Sigmoid colon (tissue), 4 donors: ENCODE results near the gene GTPBP2.

Source experiments
- CTCF ChIP-seq, 4 experiments: fragments of 450-650 bp in 3 of 4; fragments of 200-600 bp in 1 of 4; IDR thresholded peaks; one replicate each; pipeline ENCODE4 v1.5.1; 2016 to 2019; ENCODE audit warnings: antibody characterized with exemption in 4 of 4, mild to moderate bottlenecking in 3 of 4, moderate library complexity in 2 of 4
- EP300 ChIP-seq, 4 donors: sonication (generic); formaldehyde crosslinking; IDR thresholded peaks; one replicate each; pipeline ENCODE4 v1.6.1; 2017; ENCODE audit warnings: antibody characterized with exemption in 4 of 4
- POLR2A ChIP-seq, 2 donors: fragments of 450-650 bp; IDR thresholded peaks; one replicate each; pipeline ENCODE4 v1.6.1; 2016; ENCODE audit warnings: antibody characterized with exemption in 2 of 2, mild to moderate bottlenecking in 2 of 2, moderate library complexity in 2 of 2
- POLR2AphosphoS5 ChIP-seq, 4 donors: sonication (generic); formaldehyde crosslinking; IDR thresholded peaks; one replicate each; pipeline ENCODE4 v1.6.1; 2017; ENCODE audit warnings: antibody characterized with exemption in 4 of 4

DNA sequence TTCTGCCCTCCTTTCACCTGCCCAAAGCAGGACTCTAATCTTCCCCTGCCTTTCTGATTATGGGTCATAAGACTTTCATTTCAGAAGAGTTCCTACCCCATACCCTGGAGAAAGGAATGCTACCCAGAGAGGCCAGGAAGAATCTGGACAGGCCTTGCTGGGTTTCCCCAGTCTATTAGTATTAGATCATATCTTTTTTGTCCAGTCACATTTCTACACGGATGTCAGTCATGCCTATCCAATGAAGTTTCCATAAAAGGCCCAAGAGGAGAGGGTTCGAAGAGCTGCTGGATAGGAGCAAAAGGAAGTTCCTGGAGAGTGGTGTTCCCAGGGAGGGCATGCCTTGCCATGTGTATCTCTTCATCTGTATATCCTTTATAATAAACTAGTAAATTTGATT, 49.9 kb downstream of the GTPBP2 start:
- TF ChIP-seq CTCF (IDR thresholded peaks at IDR 0.05) = no peak
- no peak for TF ChIP-seq POLR2AphosphoS5 (IDR thresholded peaks at IDR 0.05)
- TF ChIP-seq EP300 (IDR thresholded peaks at IDR 0.05) = no peak
- TF ChIP-seq POLR2A (IDR thresholded peaks at IDR 0.05) = no peak
